ENCODE measurements around the gene PLBD2. TPM values are rescaled to one million over a fixed set of nuclear protein-coding genes. Genes with fewer than 3 reads are reported as not detected.

Gene PLBD2
- polyA plus RNA-seq, 12 donors = 11.8 to 30.7 (median 13.9) TPM; not detected in 1

GRCh38 chr12:113365639-113366395, 7.4 kb downstream of the PLBD2 start:
- no peak for DNase-seq

DNA sequence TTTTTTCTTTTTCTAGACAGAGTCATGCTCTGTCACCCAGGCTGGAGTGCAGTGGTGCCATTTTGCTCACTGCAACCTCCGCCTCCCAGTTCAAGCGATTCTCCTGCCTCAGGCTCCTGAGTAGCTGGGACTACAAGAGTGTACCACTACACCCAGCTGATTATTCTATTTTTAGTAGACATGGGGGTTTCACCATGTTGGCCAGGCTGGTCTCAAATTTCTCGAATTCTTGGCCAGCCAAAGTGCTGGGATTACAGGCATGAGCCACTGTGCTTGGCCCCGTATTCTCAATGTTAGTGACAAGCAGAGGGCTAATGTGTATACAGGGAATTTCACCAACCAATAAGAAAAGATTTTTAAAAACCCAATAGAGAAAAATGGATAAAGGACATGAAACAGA, 8.4 kb downstream of the PLBD2 start:
- no peak for DNase-seq

- DNase-seq = no peak
Measured at GRCh38 chr12:113368331-113368730, 9.9 kb downstream of the PLBD2 start.

DNA sequence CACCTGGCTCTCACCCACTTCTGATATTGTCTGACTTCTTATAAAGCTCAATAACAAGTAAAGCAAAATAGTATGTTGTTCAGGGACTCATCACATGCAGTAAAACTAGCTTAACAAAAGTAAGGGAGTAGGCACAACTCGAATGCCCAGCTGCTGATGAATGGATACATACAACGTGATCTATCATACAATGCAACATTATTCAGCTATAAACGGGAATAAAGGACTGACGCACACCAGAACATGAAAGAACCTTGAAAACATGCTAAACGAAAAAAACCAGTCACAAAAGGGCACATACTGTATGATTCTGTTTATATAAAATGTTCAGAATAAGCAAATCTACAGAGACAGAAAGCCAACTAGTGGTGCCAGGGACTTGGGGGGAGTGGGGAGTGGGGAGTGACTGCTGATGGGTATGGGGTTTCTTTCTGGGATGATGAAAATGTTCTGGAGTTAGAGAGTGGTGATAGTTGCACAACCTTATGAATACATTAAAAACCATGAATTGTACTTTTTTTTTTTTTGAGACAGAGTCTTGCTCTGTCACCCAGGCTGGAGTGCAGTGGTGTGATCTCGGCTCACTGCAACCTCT, 11.1 kb downstream of the PLBD2 start:
- DNase-seq = no peak

DNA sequence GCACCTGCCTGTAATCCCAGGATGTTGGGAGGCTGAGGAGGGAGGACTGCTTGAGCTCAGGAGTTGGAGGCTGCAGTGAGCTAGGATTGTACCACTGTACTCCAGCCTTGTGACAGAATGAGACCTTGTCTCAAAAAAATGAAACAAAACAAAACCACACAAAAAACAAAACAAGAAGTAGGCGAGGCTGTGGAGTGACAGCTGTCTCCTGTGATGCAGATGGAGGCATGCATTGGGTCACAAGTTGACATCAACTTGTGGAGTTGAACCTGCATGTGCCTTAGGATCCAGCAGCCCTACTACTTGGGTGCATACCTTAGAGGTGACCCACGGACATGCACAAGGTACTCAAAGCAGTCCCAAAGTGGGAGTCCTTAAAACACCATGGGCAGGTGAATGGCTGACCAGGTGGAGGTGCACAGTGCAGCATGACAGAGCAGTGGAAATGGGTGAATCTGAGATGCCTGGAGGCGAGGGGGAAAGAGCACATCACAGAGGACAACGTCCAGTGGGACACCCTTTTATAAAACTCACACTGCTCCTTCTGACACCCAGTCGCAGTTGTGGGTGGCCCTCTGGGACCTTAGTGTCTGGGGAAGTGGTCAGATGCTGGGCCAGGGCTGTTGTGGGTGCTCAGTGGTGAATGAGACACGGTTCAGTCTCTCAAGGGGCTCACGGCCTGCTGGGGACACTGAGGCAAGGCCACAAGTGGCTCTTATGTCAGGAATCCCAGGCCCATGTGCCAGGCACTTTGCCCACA, 12.7 kb downstream of the PLBD2 start:
- no peak for DNase-seq

DNA sequence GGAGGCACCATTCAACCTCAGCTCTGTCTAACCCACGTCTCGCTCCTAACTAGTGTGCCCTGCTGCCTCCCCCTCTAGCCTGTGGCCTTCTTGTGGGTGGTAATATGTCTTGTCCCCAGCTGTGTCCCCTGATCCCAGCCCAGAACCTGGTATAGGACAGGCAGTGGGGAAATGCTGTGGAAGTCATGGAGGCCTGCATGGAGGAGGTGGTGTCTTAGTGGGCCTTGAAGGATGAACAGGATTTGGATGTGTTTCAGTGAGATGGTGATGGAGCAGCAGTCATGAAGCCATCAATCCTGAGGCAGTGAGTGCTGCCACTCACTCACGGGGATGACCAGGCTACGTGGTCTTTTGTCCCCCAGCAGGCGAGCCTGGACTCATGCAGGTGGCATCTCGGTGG, 13.4 kb downstream of the PLBD2 start:
- DNase-seq = no peak

- DNase-seq = no peak
Measured at GRCh38 chr12:113372371-113372770, 14.0 kb downstream of the PLBD2 start.

DNA sequence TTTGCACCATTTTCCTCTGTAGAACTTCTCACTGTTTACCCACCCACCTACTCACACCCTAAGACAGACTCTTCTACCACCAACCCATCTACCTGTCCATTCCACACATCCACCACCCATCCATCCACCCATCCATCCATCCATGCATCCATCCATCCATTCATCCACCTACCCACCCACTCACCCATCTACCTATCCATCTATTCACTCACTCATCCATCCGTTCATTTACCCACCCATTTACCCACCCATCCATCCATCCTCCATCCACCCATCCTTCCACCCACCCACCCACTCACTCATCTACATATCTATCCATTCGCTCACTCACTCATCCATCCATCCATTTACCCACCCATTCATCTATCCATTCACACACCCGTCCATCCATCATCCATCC, 15.1 kb downstream of the PLBD2 start:
- DNase-seq = no peak

DNA sequence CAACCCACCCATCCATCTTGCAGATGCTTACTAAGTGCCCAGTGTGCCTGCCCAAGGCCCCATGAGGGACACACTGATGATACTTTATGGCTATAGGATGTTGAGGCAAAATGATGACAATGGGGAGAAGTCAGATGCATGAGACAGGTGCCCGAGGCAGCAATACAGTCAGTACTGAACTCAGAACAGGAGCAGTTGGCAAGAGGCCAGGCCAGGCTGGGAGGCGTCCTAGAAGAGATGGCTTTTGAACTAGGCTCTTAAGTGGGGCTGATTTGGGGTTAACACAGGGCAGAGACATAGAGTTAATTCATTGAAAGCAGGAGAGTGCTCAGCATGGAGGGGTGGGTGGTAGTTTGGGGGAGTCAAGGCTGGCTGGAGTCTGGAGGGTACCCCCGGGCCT, 15.6 kb downstream of the PLBD2 start:
- DNase-seq = no peak

GRCh38 chr12:113374823-113375428, 16.5 kb downstream of the PLBD2 start:
- DNase-seq = no peak

GRCh38 chr12:113378291-113378690, 19.9 kb downstream of the PLBD2 start:
- no peak for DNase-seq

GRCh38 chr12:113381220-113381619, 22.8 kb downstream of the PLBD2 start:
- DNase-seq = no peak

DNA sequence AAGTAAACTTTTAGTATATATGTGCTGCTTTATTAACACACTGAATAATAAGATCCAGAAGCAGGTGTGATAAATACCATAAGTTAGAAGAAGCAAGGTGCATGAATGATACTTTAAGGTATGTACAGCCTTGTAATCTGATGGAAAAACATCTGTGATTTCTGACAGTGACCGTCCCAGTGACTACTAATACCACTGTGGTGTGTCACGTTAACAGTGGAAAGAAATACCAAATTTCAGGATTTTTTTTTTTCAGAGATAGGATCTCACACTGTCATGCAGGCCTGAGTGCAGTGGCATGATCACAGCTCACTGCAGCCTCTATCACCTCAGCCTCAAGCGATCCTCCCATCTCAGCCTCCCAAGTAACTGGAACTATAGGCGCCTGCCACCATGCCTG, 23.8 kb downstream of the PLBD2 start:
- no peak for DNase-seq

GRCh38 chr12:113384778-113385177, 26.4 kb downstream of the PLBD2 start:
- DNase-seq = no peak

DNA sequence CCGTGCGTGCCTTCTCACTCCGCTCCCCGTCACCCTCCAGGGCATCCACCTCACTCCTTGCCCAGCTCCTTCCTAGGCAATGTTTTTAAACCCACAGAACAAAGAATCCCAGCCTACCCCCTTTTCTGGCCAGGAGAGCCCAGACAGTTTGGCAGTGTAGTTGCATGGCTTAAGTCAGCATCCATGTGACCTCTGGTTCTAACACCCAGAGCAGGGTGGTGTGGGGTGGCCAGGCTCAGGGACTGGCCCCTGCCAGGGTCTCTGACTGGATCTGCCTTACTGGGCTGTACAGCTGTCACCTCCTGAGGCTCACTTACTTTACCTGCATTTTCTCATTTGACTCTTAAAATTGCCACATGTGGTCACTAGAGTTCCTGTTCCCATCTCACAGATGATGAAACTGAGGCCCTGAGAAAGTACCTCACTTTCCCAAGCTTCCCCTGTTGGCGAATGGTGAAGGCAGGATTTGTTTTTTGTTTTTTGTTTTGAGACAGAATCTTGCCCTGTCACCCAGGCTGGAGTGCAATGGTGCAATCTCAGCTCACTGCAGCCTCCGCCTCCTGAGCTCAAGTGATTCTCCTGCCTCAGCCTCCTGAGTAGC, 27.0 kb downstream of the PLBD2 start:
- DNase-seq = no peak

DNA sequence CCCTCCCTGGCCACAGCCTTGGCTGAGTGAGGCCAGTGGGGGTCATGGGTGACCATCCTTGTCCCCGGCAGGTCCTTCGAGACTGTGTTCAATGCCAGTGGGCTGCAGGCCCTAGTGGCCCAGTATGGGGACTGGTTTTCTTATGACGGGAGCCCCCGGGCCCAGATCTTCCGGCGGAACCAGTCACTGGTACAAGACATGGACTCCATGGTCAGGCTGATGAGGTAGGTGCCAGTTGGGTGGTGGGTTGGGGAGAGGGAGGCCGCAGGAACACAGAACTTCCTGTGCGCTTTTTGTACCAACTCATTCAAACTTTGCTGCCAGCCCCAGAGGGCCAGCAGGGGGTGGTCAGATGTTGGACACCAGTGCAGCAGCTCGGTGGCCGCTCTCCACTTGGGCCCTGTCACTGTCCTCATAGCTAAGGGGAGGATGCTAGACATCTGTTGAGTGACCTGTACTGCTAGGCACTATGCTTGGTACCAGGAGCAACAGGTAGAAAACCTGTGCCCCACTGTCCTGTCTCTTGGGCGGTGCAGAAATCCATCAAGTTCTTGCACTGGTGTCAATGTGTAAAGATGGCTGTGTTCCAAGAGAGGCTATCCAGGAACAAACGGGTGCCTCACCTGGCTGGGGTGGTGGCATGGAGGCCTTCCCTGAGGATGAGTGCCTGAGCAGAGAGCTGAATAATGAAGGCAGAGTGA, 28.6 kb downstream of the PLBD2 start:
- DNase-seq = no peak

DNA sequence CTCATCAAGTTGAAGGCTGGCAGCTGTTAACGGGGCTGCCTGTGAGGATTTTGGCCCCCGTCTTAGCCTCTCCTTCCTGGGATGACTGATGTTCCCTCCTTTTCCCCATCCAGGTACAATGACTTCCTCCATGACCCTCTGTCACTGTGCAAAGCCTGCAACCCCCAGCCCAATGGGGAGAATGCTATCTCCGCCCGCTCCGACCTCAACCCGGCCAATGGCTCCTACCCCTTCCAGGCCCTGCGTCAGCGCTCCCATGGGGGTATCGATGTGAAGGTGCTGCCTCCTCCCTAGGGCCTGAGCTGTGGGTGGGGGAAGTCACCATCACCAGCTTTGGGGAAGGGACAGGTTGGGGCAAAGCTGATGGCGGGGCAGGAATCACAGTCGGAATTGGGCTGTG, 29.2 kb downstream of the PLBD2 start:
- no peak for DNase-seq

- DNase-seq = no peak
Measured at GRCh38 chr12:113388351-113388750, 30.0 kb downstream of the PLBD2 start.

DNA sequence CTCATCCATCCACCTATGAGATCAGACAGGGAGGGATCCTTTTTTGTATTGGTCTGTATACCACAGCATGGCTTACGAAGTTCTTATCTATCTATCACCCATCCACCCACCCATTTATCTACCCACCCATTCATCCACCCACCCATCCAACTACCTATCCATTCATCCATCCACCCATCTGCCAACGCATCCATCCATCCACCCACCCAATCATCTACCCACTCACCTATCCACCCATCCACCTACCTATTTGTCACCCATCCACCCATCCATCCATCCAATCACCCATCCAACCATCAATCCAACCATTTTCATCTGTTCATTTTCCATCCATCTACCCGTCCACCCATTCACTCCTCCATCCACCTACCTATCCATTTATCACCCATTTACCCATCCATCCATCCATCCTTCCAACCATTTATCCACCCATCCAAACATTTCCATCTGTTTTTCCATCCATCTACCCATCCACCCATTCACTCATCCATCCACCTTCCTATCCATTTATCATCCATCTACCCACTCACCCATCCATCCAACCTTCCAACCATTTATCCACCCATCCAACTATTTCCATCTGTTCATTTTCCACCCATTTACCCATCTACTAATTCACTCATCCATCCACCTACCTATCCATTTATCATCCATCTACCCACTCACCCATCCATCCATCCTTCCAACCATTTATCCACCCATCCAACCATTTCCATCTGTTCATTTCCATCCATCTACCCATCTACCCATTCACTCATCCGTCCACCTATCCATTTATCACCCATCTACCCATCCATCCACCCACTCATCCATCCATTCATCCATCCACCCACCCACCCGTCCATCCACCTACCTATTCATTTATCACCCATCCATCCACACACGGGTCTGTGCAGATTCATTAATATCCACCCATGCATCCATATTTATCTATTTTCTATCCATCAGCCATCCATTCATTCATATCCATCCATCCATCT, 32.0 kb downstream of the PLBD2 start:
- DNase-seq = no peak

- no peak for DNase-seq
Measured at GRCh38 chr12:113391145-113391544, 32.8 kb downstream of the PLBD2 start.
